Measurements from ENCODE around the gene PGLYRP3.

The PGLYRP3 gene

DNA sequence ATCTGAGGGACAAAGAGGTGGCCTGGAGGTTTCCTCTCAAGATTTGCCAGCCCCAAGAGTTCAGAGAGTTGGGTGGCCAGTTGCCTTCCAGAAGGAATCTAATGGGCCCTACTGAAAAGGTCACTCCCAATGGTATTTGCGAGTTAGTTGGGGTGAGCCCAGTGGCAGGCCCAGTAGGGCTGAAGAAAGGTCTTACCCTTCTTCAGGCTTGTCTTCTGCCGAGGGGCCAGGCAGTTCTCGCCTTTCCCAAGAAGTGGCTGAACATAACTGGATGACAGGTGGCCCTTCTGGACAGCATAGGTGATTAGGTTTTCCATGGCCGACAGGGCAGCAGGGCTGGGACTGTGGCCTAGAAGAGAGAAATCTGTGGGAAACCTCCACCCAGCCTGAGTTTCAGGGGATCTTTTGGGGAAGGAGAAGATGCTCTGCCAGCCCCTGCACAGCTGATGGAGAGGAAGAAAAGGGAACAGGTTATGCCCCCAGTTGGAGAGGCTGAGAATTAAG is 28.7 kb upstream of the PGLYRP3 start:
- TF ChIP-seq, protein P1, sequence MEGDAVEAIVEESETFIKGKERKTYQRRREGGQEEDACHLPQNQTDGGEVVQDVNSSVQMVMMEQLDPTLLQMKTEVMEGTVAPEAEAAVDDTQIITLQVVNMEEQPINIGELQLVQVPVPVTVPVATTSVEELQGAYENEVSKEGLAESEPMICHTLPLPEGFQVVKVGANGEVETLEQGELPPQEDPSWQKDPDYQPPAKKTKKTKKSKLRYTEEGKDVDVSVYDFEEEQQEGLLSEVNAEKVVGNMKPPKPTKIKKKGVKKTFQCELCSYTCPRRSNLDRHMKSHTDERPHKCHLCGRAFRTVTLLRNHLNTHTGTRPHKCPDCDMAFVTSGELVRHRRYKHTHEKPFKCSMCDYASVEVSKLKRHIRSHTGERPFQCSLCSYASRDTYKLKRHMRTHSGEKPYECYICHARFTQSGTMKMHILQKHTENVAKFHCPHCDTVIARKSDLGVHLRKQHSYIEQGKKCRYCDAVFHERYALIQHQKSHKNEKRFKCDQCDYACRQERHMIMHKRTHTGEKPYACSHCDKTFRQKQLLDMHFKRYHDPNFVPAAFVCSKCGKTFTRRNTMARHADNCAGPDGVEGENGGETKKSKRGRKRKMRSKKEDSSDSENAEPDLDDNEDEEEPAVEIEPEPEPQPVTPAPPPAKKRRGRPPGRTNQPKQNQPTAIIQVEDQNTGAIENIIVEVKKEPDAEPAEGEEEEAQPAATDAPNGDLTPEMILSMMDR (IDR thresholded peaks at IDR 0.05; ENCODE audit: low read depth, low read length), result no peak
- H3K4me3 ChIP-seq (ENCODE audit: low read depth, low read length), result no peak overlapping the region

DNA sequence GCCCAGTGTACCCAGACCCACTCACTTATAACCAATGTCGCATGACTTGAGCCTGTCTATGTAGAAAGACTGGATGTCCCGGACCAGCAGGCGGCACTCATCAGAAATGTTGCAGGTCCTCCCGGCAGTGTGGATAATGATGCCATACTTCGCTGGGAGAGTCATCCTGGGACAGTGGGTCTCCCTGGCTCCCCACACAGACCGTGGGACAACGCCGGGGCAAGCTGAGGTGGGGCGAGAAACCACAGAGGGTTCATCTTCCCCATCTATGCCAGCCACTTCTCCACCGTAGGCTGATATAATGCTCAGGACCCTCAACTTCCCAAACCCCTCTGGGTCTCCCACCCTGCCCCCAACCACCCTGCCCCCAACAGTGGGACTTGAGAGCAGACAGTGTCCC is 27.6 kb upstream of the PGLYRP3 start:
- H3K4me3 ChIP-seq (ENCODE audit: low read depth, low read length), result no peak overlapping the region
- TF ChIP-seq, protein P1 (IDR thresholded peaks at IDR 0.05; ENCODE audit: low read depth, low read length), result no peak

DNA sequence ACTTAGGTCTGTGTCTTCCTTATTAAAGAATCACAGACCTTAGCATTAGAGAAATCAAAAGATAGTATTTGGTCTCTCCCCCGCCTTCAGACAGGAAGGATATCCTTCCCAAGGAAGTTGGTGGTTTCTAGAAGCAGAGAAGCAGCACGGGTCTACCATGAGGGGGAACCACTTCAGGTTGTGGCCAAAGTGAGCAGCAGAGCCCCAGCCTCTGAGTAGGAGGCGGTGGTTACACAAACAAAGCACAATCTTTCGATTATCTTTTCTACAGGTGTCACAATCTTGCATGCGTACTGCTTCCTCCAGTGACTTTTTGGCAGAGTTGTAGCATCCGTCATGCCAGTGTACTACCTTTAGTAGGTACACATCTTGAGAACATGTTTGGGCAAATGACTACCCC is 27.1 kb upstream of the PGLYRP3 start:
- TF ChIP-seq, protein P1 (IDR thresholded peaks at IDR 0.05; ENCODE audit: low read depth, low read length), result no peak
- H3K4me3 ChIP-seq (ENCODE audit: low read depth, low read length), result no peak overlapping the region

DNA sequence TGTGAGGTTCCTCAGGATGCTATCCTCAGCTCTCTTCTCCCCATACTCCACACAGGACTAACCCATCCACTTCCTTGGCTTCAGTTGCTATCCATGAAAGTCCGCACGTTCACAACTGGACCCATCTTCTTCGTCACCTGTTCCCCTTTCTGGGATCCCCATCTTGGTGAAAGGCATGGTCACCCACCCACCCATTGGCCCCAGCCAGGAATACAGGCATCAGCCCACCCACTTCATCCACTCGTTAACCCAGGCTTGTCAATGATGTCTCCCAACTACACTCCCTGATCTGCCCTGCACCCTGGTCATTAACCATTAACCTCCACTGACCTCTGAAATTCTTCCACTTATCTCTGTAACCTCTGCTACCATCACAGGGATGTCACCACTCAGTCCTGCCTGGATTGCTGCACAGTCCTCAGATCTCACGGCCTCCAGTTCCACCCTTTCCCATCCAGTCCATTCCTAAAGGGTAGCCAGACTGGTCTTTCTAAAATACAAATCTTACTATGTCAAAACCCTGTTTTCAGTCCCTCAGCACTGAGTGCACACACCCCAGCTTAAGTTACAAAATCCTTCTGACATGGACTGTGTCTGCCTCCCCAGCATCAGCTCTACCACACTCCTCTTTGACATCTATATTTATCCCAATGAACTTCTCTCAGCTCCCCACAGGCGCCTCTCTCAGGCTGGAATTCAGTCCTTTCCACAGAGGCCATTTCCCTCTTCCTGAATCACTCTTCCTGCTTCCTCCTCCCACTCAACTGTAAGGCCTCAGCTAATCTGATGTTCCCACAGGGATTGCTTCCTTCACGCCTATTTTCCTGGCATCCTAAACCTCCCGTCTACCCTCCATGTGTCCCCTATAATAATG is 25.5 kb upstream of the PGLYRP3 start:
- TF ChIP-seq, protein P1 (IDR thresholded peaks at IDR 0.05; ENCODE audit: low read depth, low read length), result no peak
- no peak overlapping the region for H3K4me3 ChIP-seq (ENCODE audit: low read depth, low read length)

DNA sequence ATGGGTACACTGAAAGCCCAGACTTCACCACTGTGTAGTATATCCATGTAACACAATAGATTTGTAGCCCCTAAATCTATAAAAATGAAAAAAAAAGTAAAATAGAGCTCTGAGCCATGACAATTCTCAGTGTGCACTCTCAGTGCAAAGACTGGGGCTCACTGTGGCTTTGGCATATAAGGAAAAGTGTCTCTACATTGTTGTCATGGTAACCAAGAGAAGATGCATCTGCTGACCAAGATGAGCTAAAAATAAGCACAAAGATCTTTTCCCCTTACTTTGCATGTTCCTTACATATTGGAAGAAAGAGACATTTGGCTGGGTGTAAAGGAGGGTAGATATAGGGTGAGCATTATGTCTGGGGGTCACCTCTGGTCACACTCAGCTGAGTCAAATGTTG is 23.9 kb upstream of the PGLYRP3 start:
- TF ChIP-seq, protein P1 (IDR thresholded peaks at IDR 0.05; ENCODE audit: low read depth, low read length), result no peak
- H3K4me3 ChIP-seq (ENCODE audit: low read depth, low read length), result no peak overlapping the region

DNA sequence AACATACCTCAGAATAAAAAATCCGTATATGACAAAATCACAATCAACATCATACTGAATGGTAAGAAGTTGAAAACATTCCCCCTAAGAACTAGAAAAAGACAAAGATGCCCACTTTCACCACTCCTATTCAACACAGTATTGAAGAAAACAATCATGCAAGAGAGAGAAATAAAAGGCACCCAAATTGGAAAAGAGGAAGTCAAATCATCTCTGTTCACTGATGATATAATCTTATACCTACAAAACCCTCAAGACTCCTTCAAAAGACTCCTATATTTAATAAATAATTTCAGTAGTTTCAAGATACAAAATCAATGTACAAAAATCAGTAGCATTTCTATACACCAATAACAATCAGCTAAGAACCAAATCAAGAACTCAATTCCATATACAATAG is 21.1 kb upstream of the PGLYRP3 start:
- H3K4me3 ChIP-seq (ENCODE audit: low read depth, low read length), result no peak overlapping the region
- TF ChIP-seq, protein P1 (IDR thresholded peaks at IDR 0.05; ENCODE audit: low read depth, low read length), result no peak

DNA sequence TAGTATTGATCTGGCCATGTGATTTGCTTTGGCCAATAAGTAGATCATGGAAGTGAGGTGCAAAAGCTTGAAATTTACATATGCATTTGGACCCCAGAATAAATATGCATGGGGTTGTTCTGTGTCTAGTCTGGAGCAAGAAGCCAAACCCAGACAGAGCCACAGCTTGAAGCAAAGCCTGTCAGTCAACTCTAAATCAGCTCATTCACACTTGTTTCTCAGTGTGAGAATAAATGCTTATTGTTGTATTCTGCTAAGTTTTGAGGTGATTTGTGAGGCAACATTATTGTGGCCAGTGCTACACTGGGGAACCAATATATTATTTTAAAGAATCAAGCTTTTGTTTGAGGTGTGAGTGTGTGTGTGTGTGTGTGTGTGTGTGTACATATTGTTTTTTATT is 12.2 kb upstream of the PGLYRP3 start:
- H3K4me3 ChIP-seq (ENCODE audit: low read depth, low read length), result no peak overlapping the region
- TF ChIP-seq, protein P1 (IDR thresholded peaks at IDR 0.05; ENCODE audit: low read depth, low read length), result no peak

All from WI38 (cell line).